ENCODE results near the gene WDR62. TPM values are rescaled to one million over a fixed set of nuclear protein-coding genes. Genes with fewer than 3 reads are reported as not detected.

The WDR62 gene
- total RNA-seq, 1 donor: 10.1 TPM

DNA sequence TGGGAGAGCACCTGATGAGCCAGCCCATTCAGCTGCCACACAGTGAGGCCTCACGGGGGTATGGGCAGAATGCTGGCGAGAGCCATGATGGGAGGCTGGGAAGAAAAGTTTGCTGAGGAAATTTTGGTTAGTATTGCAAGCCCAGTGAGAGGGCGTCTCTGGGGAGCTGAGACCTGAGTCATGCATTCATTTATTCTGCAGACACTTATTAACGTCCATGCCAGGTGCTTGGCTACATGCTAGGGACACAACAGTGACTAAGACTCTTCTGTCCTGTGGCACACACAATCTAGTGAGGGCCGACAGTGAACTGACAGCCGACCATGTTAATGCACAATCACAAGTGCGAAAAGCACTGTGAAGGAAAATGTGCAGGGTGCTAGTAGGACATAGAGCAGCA lies 27.2 kb downstream of the WDR62 start:
- TF ChIP-seq CTCF (IDR thresholded peaks at IDR 0.05; ENCODE audit: insufficient read depth, low read length): no peak
- no peak overlapping the region for H3K4me3 ChIP-seq (ENCODE audit: low read depth, low read length)
- peak; percentile 40 for DNase-seq (ENCODE audit: low read depth)

- DNase-seq (ENCODE audit: low read depth): no peak
These were observed 28.2 kb downstream of the WDR62 start for GRCh38 chr19:36082916-36083315.

DNA sequence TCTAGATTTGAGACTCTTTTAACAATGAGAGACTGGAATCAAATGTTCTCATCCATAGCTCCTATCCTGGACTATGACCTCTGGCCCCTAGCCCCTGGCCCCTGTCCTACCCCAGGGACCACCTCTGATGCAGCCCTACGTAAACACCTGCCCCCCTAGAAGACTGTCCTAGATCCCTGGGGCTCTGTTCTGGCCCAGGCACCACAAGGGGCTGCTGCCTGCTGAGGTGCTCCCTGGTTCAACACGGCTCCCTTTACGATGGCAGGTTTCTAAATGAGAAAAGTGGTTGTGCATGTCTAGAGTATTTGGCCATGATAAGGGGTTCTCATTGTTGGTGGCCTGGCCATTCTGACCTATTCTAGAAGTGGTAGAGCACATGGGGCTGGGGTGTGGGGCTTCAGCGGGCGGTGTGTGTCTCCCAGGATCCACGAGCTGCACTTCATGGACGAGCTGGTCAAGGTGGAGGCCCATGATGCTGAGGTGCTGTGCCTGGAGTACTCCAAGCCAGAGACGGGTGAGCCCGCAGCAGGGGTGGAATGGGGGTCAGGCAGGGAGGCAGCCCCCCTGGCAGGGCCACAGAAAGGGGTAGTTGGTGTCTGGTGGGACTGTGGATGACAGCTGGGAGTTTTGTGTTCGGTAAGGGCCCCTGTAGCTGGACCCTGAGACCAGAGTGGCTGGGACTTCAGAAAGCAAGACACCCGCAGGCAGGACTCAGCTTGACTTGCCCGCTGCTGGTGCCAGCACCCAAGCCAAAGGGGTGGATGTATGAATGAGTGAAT lies 29.7 kb downstream of the WDR62 start:
- DNase-seq (ENCODE audit: low read depth): no peak
- TF ChIP-seq CTCF (IDR thresholded peaks at IDR 0.05; ENCODE audit: insufficient read depth, low read length): no peak
- no peak overlapping the region for H3K4me3 ChIP-seq (ENCODE audit: low read depth, low read length)

More at GRCh38 chr19:36082916-36083315, 28.2 kb downstream of the WDR62 start:
- TF ChIP-seq CTCF (IDR thresholded peaks at IDR 0.05; ENCODE audit: insufficient read depth, low read length): no peak
- H3K4me3 ChIP-seq (ENCODE audit: low read depth, low read length): no peak overlapping the region

- TF ChIP-seq CTCF (IDR thresholded peaks at IDR 0.05; ENCODE audit: insufficient read depth, low read length): no peak
- H3K4me3 ChIP-seq (ENCODE audit: low read depth, low read length): no peak overlapping the region
- no peak for DNase-seq (ENCODE audit: low read depth)
These were observed 31.6 kb downstream of the WDR62 start for GRCh38 chr19:36086326-36086725.

- TF ChIP-seq CTCF (IDR thresholded peaks at IDR 0.05; ENCODE audit: insufficient read depth, low read length): no peak
- DNase-seq (ENCODE audit: low read depth): no peak
- no peak overlapping the region for H3K4me3 ChIP-seq (ENCODE audit: low read depth, low read length)
These were observed 35.1 kb downstream of the WDR62 start for GRCh38 chr19:36089847-36090246.

GRCh38 chr19:36090910-36091695 lies 36.4 kb downstream of the WDR62 start:
- no peak for DNase-seq (ENCODE audit: low read depth)
- H3K4me3 ChIP-seq (ENCODE audit: low read depth, low read length): no peak overlapping the region
- no peak for TF ChIP-seq CTCF (IDR thresholded peaks at IDR 0.05; ENCODE audit: insufficient read depth, low read length)

Data from fibroblast of the aortic adventitia (primary cell).